GM12891 (cell line): ENCODE results near the gene GAD2.
"Not testable (repeated sequence)": the region's sequence is repeated elsewhere in the genome, so short reads cannot be mapped to it uniquely, and the experiment has no call there.

Experiments used
- DNase-seq: peaks from one replicate; pipeline ENCODE4 v3.0.0; 2011; ENCODE audit warnings: low spot score; ENCODE audit not compliant: insufficient read length
- FAIRE-seq: peaks from 2 replicates; lab custom pipeline; 2011; peaks lifted over from hg19 to GRCh38; lab: Jason Lieb, UNC
- PAX5 ChIP-seq: IDR thresholded peaks from 2 replicates; pipeline ENCODE4 v1.6.1; 2011; ENCODE audit warnings: low read length, moderate library complexity, mild to moderate bottlenecking; ENCODE audit not compliant: insufficient read depth, severe bottlenecking
- POLR2A ChIP-seq: IDR thresholded peaks from 2 replicates; pipeline ENCODE4 v1.6.1; 2011; ENCODE audit warnings: low read depth, low read length, control low read depth
- POLR2AphosphoS5 ChIP-seq: IDR thresholded peaks from 2 replicates; pipeline ENCODE4 v1.6.1; 2011; ENCODE audit warnings: low read depth, low read length, control low read depth
- POU2F2 ChIP-seq: IDR thresholded peaks from 2 replicates; pipeline ENCODE4 v1.6.1; 2011; ENCODE audit warnings: low read depth, mild to moderate bottlenecking, control low read depth, low read length, moderate library complexity
- SPI1 ChIP-seq: IDR thresholded peaks from 2 replicates; pipeline ENCODE4 v1.6.1; 2011; ENCODE audit warnings: low read depth, low read length, control low read depth
- TAF1 ChIP-seq: IDR thresholded peaks from 2 replicates; pipeline ENCODE4 v1.6.1; 2011; ENCODE audit warnings: low read depth, low read length, control low read depth

GAD2 gene

GRCh38 chr10:26334232-26334931 lies 117.8 kb downstream of the GAD2 start:
- TF ChIP-seq POLR2A (no peak), TAF1 (no peak), POU2F2 (no peak)
- FAIRE-seq: no peak
- DNase-seq: no peak

DNA sequence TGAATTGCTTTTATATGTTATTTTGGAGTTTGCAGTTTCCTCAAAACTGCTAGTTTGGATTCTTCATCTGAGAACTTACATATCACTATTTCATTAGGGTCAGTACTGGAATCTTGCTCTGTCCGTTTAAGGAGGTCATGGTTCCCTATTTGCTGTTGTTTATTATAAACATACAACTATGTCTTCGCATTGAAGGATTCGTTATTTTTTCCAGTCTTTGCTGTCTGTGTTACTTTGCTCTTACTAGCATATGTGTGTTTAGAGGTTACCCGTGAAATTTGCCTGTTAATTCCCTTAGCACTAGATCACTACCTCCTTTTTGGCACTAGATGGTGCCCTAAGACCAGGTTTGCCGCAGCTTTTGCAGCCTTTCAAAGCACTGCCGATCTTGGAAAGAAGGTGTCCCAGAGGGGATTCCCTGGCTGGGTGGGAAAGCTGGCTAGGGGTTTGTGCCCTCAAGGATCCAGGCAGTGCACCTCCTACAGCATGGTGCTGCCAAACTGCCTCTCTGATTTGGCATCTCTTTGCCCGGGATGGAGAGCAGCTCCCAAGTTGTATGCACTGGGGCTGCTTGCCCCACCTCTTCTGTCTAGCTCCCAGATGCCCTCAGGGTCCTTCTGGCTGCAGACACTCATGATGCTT lies 118.5 kb downstream of the GAD2 start:
- peak; percentile 30 for DNase-seq
- TF ChIP-seq POLR2A (no peak), POU2F2 (0 out of 2 replicates have a peak, but pooled peaks have one; percentile 17), POLR2AphosphoS5 (no peak), PAX5 (no peak), TAF1 (no peak), SPI1 (no peak)
- peak; percentile 97 for FAIRE-seq

DNA sequence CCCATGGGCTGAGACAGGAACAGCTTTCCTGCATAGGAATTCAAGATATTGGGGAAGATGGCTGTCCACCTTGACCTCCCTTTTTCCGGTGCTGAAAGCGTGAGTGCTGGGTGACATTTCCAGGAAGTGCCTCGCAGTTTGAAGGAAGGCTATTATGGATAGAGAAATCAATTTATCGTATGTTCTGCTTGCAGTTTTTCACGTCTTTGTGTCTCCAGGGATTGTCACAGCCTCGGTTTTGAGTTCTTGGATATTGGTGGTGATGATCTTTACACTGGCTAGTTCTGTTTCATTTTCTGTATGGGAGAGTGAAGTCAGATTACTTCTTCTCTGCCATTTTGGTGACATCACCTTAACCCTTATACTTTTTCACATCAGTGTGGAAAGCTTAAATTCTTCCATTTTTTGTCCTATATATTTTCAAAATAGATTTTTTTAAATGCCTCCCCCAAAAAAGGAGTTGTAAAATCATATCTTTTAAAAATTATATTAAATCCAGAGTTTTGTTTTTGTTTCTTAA lies 119.1 kb downstream of the GAD2 start:
- TF ChIP-seq SPI1 (peak; percentile 30; the same call in 1 of the 2 replicates), POLR2AphosphoS5 (no peak)
- no peak for FAIRE-seq
- DNase-seq: no peak

GRCh38 chr10:26336979-26337378 lies 120.4 kb downstream of the GAD2 start:
- DNase-seq: no peak
- FAIRE-seq: peak; percentile 43
- TF ChIP-seq POU2F2 (no peak), POLR2A (no peak), SPI1 (no peak), POLR2AphosphoS5 (no peak), TAF1 (no peak), PAX5 (no peak)

- FAIRE-seq: no peak
- DNase-seq: no peak
- TF ChIP-seq SPI1 (no peak), PAX5 (no peak), TAF1 (no peak), POLR2A (no peak), POU2F2 (no peak), POLR2AphosphoS5 (no peak)
Observed at GRCh38 chr10:26341701-26342100, 125.1 kb downstream of the GAD2 start.

DNA sequence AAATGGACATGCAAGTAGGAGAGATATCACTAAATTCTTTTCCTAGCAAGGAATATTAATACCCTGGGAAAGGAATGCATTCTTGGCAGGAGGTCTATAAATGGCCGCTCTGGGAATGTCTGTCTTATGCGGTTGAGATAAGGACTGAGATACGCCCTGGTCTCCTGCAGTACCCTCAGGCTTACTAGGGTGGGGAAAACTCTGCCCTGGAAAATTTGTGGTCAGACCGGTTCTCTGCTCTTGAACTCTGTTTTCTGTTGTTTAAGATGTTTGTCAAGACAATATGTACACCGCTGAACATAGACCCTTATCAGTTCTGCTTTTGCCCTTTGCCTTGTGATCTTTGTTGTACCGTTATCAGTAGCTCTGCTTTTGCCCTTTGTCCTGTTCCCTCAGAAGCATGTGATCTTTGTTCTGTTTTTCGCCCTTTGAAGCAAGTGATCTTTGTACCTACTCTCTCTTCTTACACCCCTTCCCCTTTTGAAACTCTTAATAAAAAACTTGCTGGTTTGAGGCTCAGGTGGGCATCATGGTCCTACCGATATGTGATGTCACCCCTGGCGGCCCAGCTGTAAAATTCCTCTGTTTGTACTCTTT lies 132.3 kb downstream of the GAD2 start:
- DNase-seq: not testable (repeated sequence)

More for the DNA sequence above, 132.3 kb downstream of the GAD2 start:
- not testable (repeated sequence) for FAIRE-seq
